GM18520 (cell line): Measurements from ENCODE around the gene HPS5.

Experiments
- ATAC-seq: cut with Tn5 transposase; IDR thresholded peaks from one replicate; pipeline ENCODE4 v1.9.1; 2021; ENCODE audit not compliant: unreplicated experiment

The HPS5 gene

DNA sequence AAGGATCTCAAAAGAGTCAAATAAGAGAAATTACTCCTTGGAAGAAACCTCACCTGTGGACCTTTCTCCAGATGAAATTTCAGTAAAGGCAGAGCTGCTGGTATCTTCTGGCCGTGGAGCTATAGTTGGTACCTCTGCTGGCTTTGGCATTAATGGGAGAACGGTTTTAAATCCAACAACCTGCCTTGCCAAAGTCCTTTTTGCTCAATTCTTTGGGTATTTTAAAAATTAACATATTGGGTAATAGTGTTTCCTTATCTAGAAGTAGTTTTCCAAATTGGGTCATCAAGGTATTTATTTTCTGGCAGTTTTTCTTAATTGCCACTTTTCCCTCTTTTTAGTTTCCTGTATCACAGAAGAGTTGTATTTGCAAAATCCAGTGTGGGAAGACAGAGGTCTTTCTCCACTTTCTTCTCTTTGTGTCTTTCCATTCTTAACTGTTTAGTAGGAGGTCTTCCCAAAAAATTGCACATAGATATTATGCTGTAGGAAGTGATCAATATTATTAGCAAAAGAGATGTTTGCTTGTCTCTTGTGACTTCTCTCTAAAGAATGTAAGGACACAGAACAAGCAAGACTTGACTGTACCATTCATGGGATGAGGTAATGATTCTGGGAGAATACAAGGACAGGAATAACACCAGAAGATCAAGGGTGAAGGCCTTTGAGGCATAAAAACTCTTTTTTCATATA lies 85.1 kb downstream of the HPS5 start, which contains the start of gene SAA4:
Gene SAA4, minus strand, starts transcription at position 139 of the 693 bp plus-strand sequence. CDS start 876 bp downstream, outside the sequence.
- no peak for ATAC-seq

DNA sequence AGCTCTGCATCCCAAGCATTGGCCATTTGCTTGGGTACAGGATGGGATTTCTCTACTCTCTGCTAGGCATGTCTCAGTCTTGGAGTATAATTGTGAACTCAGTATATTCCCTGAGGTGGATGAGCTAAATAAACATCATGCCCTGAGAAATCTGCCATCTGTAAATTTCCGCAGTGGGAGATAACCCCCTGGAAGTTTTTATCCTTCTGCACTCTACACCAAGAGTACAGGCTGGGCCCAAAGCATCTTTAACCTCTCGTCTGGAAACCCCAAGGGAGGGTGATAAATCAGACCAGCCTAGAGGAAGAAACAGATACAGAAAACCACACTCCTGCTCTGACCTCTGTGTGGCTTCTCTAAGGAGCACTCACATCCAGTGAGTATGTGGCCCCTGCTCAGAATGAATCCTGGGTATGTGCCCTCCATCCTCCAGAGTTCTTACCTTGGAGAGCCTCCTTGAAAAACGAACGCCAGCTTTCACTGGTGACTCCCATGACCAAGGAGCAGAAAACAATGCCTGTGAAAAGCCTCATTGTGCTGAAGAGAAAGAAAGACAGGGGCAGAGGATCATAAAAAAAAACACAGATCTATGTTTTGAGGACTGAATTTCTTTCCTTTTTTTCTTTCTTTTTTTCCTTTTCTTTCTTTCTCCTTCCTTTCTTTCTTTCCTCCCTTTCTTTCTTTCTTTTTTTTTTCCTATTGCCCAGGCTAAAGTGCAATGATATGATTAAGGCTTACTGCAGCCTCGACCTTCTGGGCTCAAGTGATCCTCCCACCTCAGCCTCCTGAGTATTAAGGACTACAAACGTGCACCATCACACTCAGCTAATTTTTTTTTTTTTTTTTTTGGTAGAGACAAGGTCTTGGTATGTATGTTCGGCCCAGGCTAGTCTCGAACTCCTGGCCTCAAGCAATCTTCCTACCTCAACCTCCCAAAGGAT lies 86.3 kb downstream of the HPS5 start:
- no peak for ATAC-seq

DNA sequence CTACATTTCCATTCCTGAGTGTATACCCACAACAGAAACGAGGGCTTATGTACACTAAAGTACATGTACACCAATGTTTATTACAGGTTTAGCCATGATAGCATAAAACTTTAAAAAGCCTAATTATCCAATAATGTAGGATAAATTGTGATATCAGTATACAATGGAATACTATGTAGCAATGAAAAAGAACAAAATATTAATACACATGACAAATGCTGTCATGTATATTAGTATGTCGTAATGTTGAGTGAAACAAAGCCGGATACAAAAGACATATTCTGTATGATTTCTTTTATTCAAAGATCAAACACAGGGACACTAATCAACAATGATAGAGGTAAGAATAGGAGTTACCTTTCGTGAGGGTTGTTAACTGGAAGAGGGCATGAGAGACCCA lies 88.0 kb downstream of the HPS5 start:
- ATAC-seq, result no peak

DNA sequence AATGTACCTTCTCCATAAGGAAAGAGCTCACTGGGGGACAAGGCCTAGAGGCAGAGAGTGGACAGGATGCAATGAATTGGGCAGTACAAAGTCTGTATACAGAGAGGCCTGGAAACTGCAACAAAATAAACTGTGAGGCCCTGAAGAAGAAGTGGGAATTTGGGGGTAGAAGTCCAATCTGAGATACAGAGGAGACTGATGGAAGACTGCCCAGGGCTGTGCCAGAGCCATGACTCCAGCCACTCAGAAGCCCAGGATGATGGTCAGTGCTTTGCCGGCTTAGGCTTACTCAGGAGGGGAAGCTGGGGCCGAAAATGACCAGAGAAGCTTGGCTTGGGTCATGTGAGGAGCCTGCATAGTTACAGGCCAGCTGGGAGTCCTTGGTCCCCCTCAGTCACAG lies 91.1 kb downstream of the HPS5 start:
- no peak for ATAC-seq

DNA sequence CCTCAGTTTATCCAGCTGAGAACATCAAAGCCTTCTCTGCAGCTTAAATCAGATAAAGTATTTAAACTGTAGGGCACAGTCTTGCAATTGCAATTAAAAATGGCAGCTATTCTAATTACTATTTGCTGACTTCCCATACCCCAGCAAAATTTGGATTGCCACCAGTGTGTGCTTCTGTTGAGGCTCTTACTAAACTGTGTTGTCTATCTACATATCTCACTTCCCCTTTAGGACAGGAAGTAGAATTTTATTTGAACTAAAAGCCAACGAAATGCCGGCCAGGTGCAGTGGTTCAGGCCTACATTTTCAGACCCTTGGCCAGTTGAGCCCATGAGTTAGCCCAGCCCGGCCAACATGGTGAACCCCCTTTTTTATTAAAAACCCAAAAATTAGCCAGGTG lies 92.4 kb downstream of the HPS5 start:
- ATAC-seq, result peak; percentile 86
